Astrocyte of the cerebellum (primary cell): Measurements from ENCODE around the gene CALML3.

ENCODE experiments used
- DNase-seq: peaks from one replicate; pipeline ENCODE4 v3.0.0-alpha.2; 2011; ENCODE audit warnings: low read depth
- H3K4me3 ChIP-seq: 2 replicates; pipeline ENCODE4 v1.5.1; 2011; ENCODE audit warnings: mild to moderate bottlenecking, low read depth, low read length, moderate library complexity
- in situ Hi-C: cut with HindIII; loops from 2 replicates; pipeline ENCODE4 v1.10.0; 2017; ENCODE audit warnings: low sequenced_read_pairs
- TF ChIP-seq, protein P1 (sequence below): IDR thresholded peaks from 2 replicates; pipeline ENCODE4 v1.5.1; 2012; ENCODE audit warnings: low read length, low read depth, moderate library complexity, mild to moderate bottlenecking; ENCODE audit errors: missing control alignments

Gene CALML3

DNA sequence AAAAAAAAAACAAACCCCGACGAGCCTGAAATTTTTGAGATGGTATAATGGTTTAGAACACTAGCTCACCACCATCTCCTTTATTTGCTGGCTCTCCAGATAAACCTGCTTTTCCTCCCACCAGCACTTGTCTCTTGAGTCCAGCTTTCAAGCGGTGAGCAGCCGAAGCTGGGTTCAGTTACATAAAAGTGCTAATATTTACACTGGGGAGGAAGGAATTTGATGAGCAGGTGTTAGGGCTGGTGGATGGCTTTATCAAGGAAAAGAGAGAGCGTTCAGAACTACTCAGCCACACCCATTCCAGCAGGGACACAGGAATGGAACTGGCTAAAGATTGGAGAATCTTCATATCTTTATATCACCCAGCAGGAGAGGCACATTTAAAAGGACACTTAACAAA, 6.6 kb upstream of the CALML3 start:
- H3K4me3 ChIP-seq, result no peak overlapping the region
- TF ChIP-seq, protein P1, sequence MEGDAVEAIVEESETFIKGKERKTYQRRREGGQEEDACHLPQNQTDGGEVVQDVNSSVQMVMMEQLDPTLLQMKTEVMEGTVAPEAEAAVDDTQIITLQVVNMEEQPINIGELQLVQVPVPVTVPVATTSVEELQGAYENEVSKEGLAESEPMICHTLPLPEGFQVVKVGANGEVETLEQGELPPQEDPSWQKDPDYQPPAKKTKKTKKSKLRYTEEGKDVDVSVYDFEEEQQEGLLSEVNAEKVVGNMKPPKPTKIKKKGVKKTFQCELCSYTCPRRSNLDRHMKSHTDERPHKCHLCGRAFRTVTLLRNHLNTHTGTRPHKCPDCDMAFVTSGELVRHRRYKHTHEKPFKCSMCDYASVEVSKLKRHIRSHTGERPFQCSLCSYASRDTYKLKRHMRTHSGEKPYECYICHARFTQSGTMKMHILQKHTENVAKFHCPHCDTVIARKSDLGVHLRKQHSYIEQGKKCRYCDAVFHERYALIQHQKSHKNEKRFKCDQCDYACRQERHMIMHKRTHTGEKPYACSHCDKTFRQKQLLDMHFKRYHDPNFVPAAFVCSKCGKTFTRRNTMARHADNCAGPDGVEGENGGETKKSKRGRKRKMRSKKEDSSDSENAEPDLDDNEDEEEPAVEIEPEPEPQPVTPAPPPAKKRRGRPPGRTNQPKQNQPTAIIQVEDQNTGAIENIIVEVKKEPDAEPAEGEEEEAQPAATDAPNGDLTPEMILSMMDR, result no peak
- in situ Hi-C loops, result no loop called here
- DNase-seq, result no peak

DNA sequence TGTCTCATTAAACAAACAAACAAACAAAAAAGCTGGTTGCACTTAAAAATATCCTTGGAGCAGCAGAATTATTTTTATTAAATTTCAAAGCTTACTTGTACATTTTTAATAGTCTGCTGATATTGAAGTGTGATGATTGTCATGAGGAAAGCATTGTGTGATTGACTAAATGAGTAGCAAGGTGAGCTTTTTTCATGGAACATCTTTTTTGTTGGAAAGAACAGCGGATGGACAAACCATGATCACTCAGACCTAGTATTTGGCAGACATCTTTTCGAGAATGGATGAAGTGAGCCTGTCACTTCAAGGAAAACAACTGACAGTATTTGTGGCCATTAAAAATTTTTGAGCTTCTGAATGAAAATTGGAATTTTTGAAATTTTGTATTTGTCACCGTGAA, 5.7 kb upstream of the CALML3 start:
- TF ChIP-seq, protein P1, result no peak
- in situ Hi-C loops, result no loop called here
- H3K4me3 ChIP-seq, result no peak overlapping the region
- DNase-seq, result no peak

DNA sequence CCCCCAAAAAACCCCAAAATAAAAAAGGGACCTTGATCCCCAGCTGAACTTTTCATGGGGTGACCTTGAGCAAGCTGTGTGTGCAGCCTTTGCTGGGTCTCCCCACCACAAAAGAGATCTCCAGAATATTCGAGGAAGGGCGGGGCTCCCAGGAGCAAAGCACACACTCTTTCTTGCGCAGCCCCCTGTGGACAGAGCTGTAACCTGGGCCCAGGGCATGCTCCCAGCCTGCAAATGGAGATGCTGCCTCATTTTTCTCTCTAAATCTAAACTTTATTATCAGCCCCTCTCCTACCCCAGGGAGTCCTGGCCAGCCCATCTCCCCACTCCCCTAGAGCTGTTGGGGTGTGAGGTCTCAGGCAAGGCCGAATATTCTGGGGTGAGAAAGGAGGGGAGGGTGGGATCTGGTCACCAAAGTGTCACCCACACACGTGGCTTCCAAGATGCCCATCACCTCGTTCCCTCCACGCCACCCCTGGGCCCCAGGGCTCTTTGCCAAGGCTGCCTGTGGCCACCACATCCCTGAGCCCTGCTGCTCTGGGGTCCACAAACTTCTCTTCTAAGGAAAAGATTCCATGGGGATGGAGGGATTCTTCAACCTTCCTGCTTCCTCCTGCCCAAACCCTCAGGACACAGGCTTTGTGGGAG, 1.7 kb upstream of the CALML3 start:
- no peak for DNase-seq
- in situ Hi-C loops, result no loop called here
- H3K4me3 ChIP-seq, result no peak overlapping the region
- TF ChIP-seq, protein P1, result no peak

DNA sequence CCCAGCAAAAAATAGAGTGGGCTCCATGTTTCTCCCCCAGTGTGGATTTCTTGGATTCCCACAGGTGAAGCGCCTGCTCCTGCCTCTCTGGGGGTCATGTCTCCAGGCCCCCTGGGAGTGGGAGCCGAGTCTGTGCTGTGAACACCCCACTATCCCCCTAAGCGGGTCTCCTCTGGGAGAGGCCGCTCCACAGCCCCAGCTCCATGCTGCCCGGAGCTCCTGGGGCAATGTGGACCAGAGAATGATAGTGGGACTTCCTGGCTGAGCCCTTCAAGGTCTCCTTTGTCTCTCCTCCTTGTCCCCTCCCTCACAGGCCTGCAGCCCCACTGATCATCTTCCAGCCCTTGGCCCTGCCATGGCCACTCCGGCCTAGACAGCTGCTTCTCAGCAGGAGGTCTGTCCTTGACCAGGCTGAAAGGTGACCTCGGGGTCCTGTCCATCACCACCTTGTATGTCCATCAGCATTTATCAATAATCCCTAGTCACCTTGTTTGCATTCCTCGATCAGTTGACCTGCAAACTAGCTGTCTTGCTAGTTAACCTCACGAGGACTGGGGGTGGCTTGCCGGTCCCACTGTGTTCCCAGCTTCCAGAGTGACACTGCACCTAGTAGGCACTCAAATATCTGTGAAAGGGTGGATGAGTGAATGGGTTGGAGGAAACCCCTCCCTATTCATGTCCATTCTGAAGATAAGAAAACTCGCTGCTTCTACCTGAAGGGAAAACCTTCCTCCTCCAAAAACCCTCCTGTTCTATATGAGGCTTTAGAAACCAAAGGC, 776 bp upstream of the CALML3 start:
- DNase-seq, result no peak
- TF ChIP-seq, protein P1, result no peak
- H3K4me3 ChIP-seq, result no peak overlapping the region
- in situ Hi-C loops, result no loop called here

DNA sequence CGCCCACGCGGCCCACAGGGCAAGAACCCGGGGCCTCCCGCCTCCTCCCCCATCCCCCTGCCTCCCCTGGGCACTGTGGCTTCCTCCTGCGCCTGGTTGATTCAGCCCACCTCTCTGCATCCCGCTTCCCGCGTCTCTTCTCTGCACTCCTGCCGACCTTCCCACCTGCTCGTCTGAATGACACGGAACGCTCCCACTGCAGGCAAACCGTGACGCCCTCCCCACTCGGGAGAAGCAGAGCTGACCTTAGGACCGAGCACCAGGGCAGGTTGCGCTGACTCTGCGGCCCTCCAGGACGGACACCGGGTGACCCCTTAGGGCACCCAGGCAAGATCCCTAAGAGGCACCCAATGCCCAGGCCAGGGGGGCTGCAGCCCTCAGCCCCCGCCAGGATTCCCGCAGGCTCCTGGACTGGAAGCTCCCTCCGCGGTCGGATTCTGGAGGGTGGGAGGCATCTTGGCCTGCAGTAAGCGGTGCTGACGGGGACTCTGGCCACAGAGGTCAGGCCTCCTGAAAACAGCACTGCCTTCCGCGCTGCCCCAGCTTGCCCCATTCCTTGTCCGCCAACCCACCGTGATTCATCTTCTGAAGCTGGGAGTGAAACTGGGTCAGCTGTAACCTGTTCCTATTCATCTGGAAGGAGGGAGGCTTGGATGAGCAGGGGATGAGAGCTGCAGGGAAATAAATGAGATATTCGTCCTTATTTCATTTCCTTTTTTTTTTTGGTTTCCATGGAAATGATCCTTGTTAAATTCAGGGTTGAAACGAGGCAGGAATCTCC, 990 bp downstream of the CALML3 start:
- TF ChIP-seq, protein P1, result no peak
- H3K4me3 ChIP-seq, result no peak overlapping the region
- no peak for DNase-seq
- in situ Hi-C loops, result no loop called here

DNA sequence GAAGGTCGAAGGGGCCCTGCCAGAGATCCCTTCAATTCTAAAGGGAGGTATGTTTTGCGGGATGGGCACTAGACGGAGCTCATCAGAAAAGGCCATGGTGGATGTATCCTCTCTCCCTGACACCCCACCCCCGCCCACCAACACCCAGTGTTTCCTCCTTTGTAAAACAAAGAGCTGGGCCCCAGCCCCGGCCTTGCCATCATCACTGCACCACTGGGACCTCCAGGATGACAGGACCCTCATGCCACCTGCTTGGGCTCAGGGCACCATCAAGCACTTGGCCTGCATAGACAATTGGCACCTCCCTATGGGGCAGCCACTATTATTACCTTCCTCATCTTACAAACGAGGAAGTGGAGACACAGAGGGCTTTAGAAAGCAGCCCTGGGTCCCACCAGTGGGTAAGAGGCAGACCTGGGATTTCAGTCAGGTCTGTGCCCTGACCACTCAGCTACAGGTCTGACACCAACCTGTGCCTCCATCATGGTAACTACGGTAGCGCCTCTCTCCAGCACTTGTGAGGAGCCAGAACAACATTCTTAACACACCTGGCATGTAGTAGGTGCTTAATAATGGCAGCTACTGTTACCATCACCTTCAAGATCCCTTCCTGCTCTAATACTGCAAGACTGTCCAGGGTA, 2.0 kb downstream of the CALML3 start:
- in situ Hi-C loops, result no loop called here
- TF ChIP-seq, protein P1, result no peak
- H3K4me3 ChIP-seq, result no peak overlapping the region
- DNase-seq, result no peak
